ENCODE data around the gene FNDC7.
"Not testable (repeated sequence)": the region's sequence is repeated elsewhere in the genome, so short reads cannot be mapped to it uniquely, and the experiment has no call there.

Gene FNDC7, protein sequence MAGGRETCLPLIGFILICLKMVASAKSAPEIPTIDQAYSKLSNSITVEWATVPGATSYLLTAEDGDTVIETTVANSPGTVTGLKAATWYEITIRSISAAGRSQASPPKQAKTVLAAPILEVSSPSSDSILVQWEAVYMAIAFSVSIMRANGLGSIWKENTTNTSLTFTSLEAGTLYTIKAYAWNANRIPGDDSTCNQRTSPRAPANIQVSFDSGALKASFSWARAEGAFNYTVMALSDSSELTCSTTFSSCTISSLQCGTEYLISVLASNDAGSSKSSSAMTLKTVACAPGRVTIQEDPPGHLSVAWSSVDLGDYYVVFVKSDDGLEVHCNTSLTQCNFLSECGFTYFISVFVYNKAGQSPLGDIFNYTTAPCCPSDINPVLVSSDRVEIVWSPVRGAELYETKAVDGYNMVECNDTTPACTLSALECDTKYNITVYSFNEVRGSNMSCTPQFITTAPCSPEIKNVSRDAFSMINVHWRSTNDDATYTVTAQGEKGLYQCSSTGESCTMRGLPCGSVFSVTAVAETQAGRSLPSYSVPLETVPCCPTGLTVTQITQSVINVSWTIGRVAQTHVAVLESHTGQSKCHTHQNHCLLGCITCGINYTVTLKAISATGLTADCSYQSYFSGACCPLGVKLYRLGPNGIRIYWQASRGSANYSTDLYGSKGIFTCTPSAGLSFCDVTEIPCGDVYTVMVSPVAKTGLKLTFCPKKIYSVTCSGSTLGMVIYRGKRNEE

DNA sequence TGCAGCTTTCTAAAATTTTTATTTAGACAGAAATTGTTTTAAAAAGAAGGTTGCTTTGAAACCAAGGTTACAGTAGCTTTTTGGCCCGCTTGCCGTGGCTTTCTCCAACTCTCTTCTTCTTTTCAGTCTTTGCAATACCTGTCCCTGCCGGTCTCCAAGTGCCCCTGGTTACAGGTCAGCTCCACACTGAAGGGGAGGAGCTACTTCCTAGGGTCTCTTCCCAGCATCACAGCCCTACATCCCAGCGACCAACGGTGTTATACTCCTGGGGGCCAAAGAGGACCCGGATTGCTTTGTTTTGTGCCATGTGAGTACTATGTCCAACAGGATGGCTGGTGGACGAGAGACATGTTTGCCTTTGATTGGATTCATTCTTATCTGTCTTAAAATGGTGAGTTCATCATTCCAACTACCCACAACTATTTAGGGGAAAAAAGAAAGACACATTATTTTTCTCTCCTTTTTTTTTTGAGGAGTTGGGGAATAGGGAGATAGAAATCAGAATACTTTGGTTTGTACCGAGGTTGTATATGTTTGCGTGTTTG is at the start of gene FNDC7:
FNDC7 (plus strand) TSS at position 303 of the 545 bp plus-strand sequence; CDS start at position 329, 26 bp downstream.
- no peak within 1 kb of the TSS for H3K27ac Mint-ChIP-seq (ENCODE audit: low read depth)
- DNase-seq (ENCODE audit: low spot score in 2 of 2), result no peak
- no peak for ATAC-seq (replicated peaks; ENCODE audit: extremely low read depth, poor library complexity, severe bottlenecking)
- H3K36me3 Mint-ChIP-seq (ENCODE audit: insufficient read depth), result peaks cover 2% of the 10 kb centered on the region
- H3K27me3 Mint-ChIP-seq, result peaks cover 11% of the 10 kb centered on the region
- no peak within 1 kb of the TSS for H3K4me3 Mint-ChIP-seq
- H3K9me3 Mint-ChIP-seq, result no peaks in the 10 kb centered on the region
- H3K4me1 Mint-ChIP-seq, result peaks cover 10% of the 10 kb centered on the region

DNA sequence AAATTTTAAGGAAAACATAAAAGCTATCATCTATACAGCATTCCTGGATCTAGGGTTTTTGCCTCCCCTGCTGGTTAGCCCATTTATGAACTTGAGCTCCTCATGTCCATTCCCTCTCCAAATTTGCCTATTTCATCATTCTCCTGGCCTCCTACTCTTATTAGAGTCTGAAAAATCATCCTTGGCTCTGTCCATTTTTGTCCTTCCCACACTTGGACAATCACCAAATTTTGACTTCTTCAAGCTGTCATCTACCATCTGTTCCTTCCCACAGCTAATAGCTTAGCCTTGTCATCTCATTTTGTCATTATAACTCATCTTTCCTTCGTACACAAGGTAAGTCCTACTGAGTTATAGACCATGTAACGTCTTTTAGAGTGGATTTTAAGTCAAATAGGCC is 49.6 kb upstream of the FNDC7 start:
- H3K36me3 Mint-ChIP-seq (ENCODE audit: insufficient read depth), result peaks cover 15% of the 10 kb centered on the region
- H3K27me3 Mint-ChIP-seq, result no peaks in the 10 kb centered on the region
- H3K27ac Mint-ChIP-seq (ENCODE audit: low read depth), result peak overlapping the region; percentile 93
- ATAC-seq (replicated peaks; ENCODE audit: extremely low read depth, poor library complexity, severe bottlenecking), result no peak
- DNase-seq (ENCODE audit: low spot score in 2 of 2), result no peak
- H3K4me3 Mint-ChIP-seq, result no peak overlapping the region
- H3K4me1 Mint-ChIP-seq, result peaks cover 26% of the 10 kb centered on the region
- no peaks in the 10 kb centered on the region for H3K9me3 Mint-ChIP-seq

DNA sequence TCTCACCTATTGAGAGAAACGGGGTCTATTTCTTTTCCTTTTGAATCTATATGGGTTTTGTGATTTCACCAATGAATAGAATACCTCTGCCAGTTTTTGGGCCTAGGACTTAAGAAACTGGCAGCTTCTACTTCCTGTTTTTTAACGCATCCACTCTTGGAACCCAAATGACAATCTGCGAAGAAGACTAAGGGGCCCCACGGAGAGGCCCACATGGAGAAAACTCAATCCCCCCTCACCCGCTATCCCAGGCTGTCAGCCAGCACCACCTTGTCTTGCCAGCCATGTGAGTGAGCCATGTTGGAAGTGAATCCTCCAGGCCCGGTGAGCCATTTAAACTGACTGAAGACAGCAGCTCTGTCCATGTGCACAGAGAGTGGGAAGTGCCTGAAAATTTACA is 48.2 kb upstream of the FNDC7 start:
- no peak for DNase-seq (ENCODE audit: low spot score in 2 of 2)
- H3K9me3 Mint-ChIP-seq, result no peaks in the 10 kb centered on the region
- ATAC-seq (replicated peaks; ENCODE audit: extremely low read depth, poor library complexity, severe bottlenecking), result no peak
- H3K4me3 Mint-ChIP-seq, result no peak overlapping the region
- H3K36me3 Mint-ChIP-seq (ENCODE audit: insufficient read depth), result peaks cover 15% of the 10 kb centered on the region
- H3K27me3 Mint-ChIP-seq, result no peaks in the 10 kb centered on the region
- H3K27ac Mint-ChIP-seq (ENCODE audit: low read depth), result no peak overlapping the region
- H3K4me1 Mint-ChIP-seq, result peaks cover 18% of the 10 kb centered on the region

DNA sequence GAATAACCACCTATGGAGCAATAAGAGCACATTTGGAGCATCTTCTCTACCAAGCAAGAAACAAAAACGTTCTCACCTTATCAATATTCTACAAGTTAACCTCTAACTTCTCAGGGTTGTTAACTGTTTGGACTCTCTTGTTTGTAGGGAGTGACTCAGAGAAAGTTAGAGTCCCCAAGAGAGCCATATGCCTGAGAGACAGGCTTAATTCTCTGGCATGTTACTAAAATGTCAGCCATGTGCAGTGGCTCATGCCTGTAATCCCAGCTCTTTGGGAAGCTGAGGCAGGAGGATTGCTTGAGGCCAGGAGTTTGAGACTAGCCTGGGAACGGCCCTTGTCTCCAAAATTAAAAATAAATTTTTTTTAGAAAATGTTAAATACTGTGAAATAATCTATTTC is 47.6 kb upstream of the FNDC7 start:
- H3K4me3 Mint-ChIP-seq, result no peak overlapping the region
- H3K9me3 Mint-ChIP-seq, result no peaks in the 10 kb centered on the region
- DNase-seq (ENCODE audit: low spot score in 2 of 2), result no peak
- H3K27ac Mint-ChIP-seq (ENCODE audit: low read depth), result no peak overlapping the region
- no peaks in the 10 kb centered on the region for H3K27me3 Mint-ChIP-seq
- no peak for ATAC-seq (replicated peaks; ENCODE audit: extremely low read depth, poor library complexity, severe bottlenecking)
- peaks cover 13% of the 10 kb centered on the region for H3K36me3 Mint-ChIP-seq (ENCODE audit: insufficient read depth)
- H3K4me1 Mint-ChIP-seq, result peaks cover 12% of the 10 kb centered on the region

DNA sequence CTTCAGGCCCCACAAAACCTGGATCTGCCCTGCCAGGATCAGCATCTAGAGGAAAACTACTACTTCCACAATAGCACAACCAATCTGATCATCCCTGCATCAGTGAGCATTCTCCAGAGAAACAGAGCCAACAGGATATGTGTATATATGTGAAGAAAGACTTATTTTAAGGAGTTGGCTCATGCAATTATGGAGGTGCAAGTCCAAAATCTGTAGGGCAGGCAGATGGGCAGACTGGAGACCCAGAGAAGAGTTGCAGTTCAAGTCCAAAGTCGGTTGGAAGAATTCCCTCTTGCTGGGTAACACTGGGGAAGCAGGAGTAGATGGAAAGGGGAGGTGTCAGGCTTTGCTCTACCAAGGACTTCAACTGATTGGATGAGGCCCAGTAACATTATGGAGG is 46.9 kb upstream of the FNDC7 start:
- H3K27ac Mint-ChIP-seq (ENCODE audit: low read depth), result no peak overlapping the region
- DNase-seq (ENCODE audit: low spot score in 2 of 2), result no peak
- H3K4me3 Mint-ChIP-seq, result no peak overlapping the region
- H3K36me3 Mint-ChIP-seq (ENCODE audit: insufficient read depth), result peaks cover 8% of the 10 kb centered on the region
- H3K27me3 Mint-ChIP-seq, result no peaks in the 10 kb centered on the region
- no peaks in the 10 kb centered on the region for H3K9me3 Mint-ChIP-seq
- peaks cover 10% of the 10 kb centered on the region for H3K4me1 Mint-ChIP-seq
- no peak for ATAC-seq (replicated peaks; ENCODE audit: extremely low read depth, poor library complexity, severe bottlenecking)

DNA sequence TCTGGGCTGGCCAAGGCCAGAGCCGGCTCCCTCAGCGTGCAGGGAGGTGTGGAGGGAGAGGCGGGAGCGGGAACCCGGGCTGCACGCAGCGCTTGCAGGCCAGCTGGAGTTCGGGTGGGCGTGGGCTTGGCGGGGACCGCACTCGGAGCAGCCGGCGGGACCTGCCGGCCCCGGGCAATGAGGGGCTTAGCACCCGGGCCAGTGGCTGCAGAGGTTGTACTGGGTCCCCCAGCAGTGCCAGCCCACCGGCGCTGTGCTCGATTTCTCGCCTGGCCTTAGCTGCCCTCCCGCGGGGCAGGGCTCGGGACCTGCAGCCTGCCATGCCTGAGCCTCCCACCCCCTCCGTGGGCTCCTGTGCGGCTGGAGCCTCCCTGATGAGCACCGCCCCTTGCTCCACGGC is 45.3 kb upstream of the FNDC7 start:
- H3K9me3 Mint-ChIP-seq; H3K4me3 Mint-ChIP-seq; H3K36me3 Mint-ChIP-seq (ENCODE audit: insufficient read depth); DNase-seq (ENCODE audit: low spot score in 2 of 2); ATAC-seq (replicated peaks; ENCODE audit: extremely low read depth, poor library complexity, severe bottlenecking); H3K27ac Mint-ChIP-seq (ENCODE audit: low read depth); H3K27me3 Mint-ChIP-seq: not testable (repeated sequence)
- H3K4me1 Mint-ChIP-seq, result peaks cover 22% of the 10 kb centered on the region

DNA sequence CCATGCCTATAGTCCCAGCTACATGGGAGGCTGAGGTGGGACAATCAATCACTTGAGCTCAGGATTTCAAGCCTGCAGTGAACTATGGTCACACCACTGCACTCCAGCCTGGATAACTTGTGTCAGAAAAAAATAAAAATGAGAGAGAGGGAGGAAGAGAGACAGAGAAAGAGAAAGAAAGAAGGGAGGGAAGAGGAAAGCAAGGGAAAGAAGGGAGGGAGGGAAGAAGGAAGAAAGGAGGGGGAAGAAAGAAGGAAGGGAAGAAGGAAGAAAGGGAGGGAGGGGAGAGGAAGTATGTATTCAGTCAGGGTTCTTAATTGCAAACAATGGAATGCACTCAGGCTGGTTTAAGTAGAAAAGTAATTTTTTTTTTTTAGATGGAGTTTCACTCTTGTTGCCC is 43.9 kb upstream of the FNDC7 start:
- Mint-ChIP-seq H3K4me3 (no peak overlapping the region), H3K27ac (ENCODE audit: low read depth) (no peak overlapping the region), H3K9me3 (no peaks in the 10 kb centered on the region), H3K36me3 (ENCODE audit: insufficient read depth) (no peaks in the 10 kb centered on the region), H3K27me3 (no peaks in the 10 kb centered on the region), H3K4me1 (peaks cover 13% of the 10 kb centered on the region)
- DNase-seq (ENCODE audit: low spot score in 2 of 2) (no peak), ATAC-seq (replicated peaks; ENCODE audit: extremely low read depth, poor library complexity, severe bottlenecking) (no peak)

DNA sequence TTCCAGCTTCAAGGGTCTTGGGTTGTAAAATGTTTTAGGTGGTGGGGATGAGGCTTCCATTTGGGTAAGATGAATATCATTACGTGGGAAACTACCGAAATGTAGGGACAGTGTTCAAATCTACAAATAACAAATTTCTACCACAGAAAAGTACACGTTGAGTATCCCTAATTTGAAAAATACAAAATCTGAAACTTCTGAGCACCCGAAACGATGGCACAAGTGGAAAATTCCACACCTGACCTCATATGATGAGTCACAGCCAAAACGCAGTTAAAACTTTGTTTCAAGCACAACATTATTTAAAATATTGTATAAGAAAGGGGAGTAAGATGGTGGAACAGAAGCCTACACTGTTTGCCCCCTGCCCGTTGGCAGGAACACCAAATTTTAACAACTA is 43.0 kb upstream of the FNDC7 start:
- H3K9me3 Mint-ChIP-seq, result no peaks in the 10 kb centered on the region
- no peaks in the 10 kb centered on the region for H3K27me3 Mint-ChIP-seq
- no peaks in the 10 kb centered on the region for H3K36me3 Mint-ChIP-seq (ENCODE audit: insufficient read depth)
- DNase-seq (ENCODE audit: low spot score in 2 of 2), result no peak
- no peak for ATAC-seq (replicated peaks; ENCODE audit: extremely low read depth, poor library complexity, severe bottlenecking)
- H3K4me3 Mint-ChIP-seq, result no peak overlapping the region
- H3K4me1 Mint-ChIP-seq, result peaks cover 13% of the 10 kb centered on the region
- no peak overlapping the region for H3K27ac Mint-ChIP-seq (ENCODE audit: low read depth)

DNA sequence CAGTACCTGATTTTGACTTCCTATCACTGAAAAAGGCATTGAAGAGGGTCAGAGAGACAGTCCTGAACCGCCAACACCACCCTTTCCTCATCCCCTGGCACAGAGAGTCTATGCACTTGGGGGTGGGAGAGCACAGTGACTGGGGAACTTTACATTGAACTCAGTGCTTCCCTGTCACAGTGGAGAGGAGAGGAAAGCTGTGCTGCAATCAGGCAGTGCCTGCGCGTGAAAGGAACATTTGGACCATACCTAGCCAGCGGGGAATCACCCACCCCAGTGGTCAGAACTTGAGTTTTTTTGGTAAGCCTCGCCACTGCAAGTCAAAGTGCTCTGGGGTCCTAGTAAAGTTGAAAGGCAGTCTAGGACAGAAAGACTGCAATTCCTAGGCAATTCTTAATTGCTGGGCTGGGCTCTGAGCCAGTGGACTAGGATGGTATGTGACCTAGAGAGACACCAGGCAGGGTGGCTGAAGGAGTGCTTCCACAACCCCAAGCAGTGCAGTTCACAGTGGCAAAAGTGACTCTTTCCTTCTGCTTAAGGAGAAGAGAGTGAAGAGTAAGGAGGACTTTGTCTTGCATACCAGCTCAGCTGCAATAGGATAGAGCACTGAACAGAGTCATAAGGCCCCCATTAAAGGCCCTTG is 42.5 kb upstream of the FNDC7 start:
- H3K36me3 Mint-ChIP-seq (ENCODE audit: insufficient read depth), result no peaks in the 10 kb centered on the region
- H3K27ac Mint-ChIP-seq (ENCODE audit: low read depth), result no peak overlapping the region
- H3K4me1 Mint-ChIP-seq, result peaks cover 13% of the 10 kb centered on the region
- no peaks in the 10 kb centered on the region for H3K9me3 Mint-ChIP-seq
- DNase-seq (ENCODE audit: low spot score in 2 of 2) (no peak), ATAC-seq (replicated peaks; ENCODE audit: extremely low read depth, poor library complexity, severe bottlenecking) (no peak)
- no peak overlapping the region for H3K4me3 Mint-ChIP-seq
- no peaks in the 10 kb centered on the region for H3K27me3 Mint-ChIP-seq

DNA sequence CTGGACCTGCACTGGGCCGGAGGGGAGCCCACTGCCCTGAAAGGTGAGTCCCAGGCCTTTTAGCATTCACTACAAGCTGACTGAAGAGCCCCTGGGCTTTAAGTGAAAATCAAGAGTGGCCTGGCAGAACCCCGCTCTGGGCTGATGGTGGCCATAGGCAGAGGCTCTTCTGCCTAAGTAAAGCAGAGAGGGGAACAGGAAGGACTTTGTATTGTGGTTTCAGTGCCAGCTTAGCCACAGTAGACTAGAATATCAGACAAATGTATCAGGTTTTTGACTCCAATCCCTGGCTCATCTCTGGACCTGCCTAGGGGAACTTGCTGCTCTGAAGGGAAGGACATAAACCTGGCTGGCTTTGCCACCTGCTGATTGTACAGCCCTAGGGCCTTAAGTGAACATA is 41.6 kb upstream of the FNDC7 start:
- H3K27ac Mint-ChIP-seq (ENCODE audit: low read depth), result peak overlapping the region; percentile 79
- no peaks in the 10 kb centered on the region for H3K9me3 Mint-ChIP-seq
- H3K36me3 Mint-ChIP-seq (ENCODE audit: insufficient read depth), result no peaks in the 10 kb centered on the region
- H3K27me3 Mint-ChIP-seq, result no peaks in the 10 kb centered on the region
- DNase-seq (ENCODE audit: low spot score in 2 of 2) (no peak), ATAC-seq (replicated peaks; ENCODE audit: extremely low read depth, poor library complexity, severe bottlenecking) (no peak)
- H3K4me3 Mint-ChIP-seq, result no peak overlapping the region
- H3K4me1 Mint-ChIP-seq, result peaks cover 13% of the 10 kb centered on the region

DNA sequence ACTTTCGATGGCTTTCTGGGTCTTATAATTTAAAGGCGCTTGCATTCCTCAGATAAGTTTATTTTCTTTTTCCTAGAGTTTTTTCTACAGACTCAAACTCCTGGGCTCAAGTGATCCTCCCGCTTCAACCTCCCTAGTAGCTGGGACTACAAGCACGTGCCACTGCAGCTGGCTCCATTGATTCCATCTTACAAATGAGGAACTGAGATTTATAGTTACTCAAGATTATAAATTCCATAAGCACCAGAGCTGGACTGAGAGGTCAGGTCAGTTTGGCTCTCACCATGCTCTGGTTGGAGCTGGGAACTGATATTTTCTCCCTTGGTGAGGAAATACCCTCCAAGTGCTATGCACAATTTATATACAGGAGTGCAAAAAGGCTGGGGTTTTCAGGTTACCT is 34.0 kb upstream of the FNDC7 start:
- H3K27ac Mint-ChIP-seq (ENCODE audit: low read depth), result no peak overlapping the region
- H3K9me3 Mint-ChIP-seq, result no peaks in the 10 kb centered on the region

DNA sequence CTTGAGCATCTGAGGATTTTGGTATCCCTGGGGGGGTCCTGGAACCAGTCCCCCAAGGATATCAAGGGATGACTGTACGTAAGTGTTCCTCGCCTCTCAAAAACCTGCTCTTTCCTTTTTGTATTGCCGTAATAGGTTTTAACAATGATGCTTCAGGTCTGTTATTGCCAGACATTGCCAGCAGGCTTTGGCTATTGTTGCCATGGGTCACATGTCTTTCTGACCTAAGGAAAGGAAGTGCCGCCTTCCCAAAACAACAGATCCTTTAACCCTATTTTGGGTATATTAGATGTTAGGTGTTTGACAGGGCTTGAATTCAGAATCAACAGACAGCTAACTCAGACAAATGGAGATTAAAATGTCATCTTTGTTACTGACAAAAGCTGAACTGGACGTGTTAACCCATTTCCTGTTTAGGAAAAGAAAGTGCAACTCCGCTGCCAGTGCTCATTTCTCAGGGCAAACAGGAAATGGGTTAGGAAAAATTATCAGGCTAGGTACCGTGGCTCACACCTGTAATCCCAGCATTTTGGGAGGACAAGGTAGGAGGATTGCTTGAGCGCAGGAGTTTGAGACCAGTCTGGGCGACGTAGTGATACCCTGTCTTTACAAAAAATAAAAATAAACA is 33.0 kb upstream of the FNDC7 start:
- Mint-ChIP-seq H3K27ac (ENCODE audit: low read depth) (no peak overlapping the region), H3K9me3 (no peaks in the 10 kb centered on the region), H3K4me1 (peaks cover 5% of the 10 kb centered on the region), H3K4me3 (no peak overlapping the region), H3K36me3 (ENCODE audit: insufficient read depth) (peaks cover 3% of the 10 kb centered on the region), H3K27me3 (no peaks in the 10 kb centered on the region)
- ATAC-seq (replicated peaks; ENCODE audit: extremely low read depth, poor library complexity, severe bottlenecking), result no peak
- no peak for DNase-seq (ENCODE audit: low spot score in 2 of 2)

More for the DNA sequence above, 34.0 kb upstream of the FNDC7 start:
- Mint-ChIP-seq H3K27me3 (no peaks in the 10 kb centered on the region), H3K4me3 (no peak overlapping the region), H3K36me3 (ENCODE audit: insufficient read depth) (peaks cover 3% of the 10 kb centered on the region), H3K4me1 (peaks cover 5% of the 10 kb centered on the region)
- DNase-seq (ENCODE audit: low spot score in 2 of 2), result no peak
- ATAC-seq (replicated peaks; ENCODE audit: extremely low read depth, poor library complexity, severe bottlenecking), result no peak

Measured in central memory CD8-positive, alpha-beta T cell (primary cell).